ENCODE measurements around the gene MNX1. TPM values are rescaled to one million over a fixed set of nuclear protein-coding genes. Genes with fewer than 3 reads are reported as not detected.
A peak's percentile ranks its signal among the peaks of the same experiment; 100 is the strongest.

The MNX1 gene
- total RNA-seq, 2 donors from 2014 or later = 14.3 to 39.6 TPM

DNA sequence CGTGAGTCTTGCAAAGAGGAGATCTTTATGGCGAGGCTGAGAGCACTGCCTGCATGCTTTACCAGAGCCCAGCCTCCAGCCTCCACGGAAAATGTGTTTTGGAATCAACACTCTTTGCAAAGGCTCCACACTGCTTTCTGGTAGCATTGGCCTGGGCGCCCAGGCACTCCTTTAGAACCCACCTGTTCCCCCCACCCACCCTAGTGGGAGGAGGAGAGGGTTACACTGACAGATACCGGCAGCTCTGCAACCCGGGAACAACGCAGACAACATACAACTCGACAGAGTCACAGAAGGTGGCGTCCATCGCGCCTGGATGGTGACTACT lies 5.5 kb upstream of the MNX1 start:
- H3K4me1 ChIP-seq = peaks cover 37% of the 10 kb centered on the region
- no peaks in the 10 kb centered on the region for H3K9me3 ChIP-seq
- TF ChIP-seq POLR2A (IDR thresholded peaks at IDR 0.05) = no peak
- TF ChIP-seq, protein P1, sequence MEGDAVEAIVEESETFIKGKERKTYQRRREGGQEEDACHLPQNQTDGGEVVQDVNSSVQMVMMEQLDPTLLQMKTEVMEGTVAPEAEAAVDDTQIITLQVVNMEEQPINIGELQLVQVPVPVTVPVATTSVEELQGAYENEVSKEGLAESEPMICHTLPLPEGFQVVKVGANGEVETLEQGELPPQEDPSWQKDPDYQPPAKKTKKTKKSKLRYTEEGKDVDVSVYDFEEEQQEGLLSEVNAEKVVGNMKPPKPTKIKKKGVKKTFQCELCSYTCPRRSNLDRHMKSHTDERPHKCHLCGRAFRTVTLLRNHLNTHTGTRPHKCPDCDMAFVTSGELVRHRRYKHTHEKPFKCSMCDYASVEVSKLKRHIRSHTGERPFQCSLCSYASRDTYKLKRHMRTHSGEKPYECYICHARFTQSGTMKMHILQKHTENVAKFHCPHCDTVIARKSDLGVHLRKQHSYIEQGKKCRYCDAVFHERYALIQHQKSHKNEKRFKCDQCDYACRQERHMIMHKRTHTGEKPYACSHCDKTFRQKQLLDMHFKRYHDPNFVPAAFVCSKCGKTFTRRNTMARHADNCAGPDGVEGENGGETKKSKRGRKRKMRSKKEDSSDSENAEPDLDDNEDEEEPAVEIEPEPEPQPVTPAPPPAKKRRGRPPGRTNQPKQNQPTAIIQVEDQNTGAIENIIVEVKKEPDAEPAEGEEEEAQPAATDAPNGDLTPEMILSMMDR (IDR thresholded peaks at IDR 0.05) = no peak
- no peak for DNase-seq
- peaks cover 0 to 8% of the 10 kb centered on the region in 2 donors for H3K27me3 ChIP-seq
- H3K27ac ChIP-seq = no peak overlapping the region
- ATAC-seq = no peak
- H3K4me3 ChIP-seq = no peak overlapping the region
- 45 to 81% methylated on average over 11 of the region's 11 CpGs for WGBS, 2 donors
- intact Hi-C loops (cut with DNase I) = no loop called here
- H3K36me3 ChIP-seq (replicated peaks in 1 of 2; ENCODE audit: insufficient read depth in 1 of 2, low read depth in 2 of 2) = no peaks in the 10 kb centered on the region

DNA sequence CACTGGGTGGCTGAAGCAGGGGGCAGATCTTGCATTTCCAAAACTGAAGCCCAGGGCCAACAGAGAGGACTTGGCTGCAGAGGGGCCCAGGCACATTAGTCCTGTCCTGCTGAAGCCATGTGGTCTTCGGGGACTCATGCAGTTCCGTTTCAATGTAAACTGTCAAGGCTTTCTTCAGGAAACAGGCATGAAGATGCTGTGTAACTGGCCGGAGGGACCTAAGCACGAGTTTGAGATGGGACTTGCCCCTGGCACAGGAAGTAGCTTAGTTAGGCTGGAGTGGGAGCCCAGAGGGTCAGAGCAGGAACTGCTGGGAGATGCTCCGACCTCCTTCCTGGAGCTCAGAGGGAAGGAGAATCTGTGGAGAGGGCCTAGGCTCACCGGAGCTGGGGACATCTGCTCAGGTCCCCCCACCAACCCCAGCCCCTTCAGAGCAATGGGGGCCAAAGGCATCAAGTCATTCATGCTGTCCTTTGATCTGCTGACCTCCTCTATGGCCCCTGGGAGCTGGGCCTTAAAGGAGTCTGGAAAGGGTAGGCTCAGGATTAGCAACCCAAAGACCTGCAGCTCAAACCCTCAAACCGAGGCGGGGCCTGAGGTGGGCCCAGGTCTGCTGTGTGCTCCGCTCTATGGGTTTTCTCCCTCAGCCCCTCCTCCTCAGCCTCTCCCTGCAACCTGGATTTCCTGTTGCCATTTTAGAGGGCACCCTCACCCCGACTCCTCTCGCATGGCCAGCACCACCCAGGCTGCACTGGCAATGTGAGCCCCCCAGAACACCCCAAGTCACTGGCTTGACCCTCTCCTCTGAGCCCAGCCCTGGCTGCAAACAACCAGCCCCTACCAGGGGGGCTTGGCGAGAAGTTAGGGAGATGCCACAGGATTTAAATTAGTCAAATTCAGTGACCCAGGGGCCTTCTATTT lies 4.4 kb upstream of the MNX1 start:
- H3K4me3 ChIP-seq = no peak overlapping the region
- 72 to 75% methylated on average over 7 to 12 of the region's 12 CpGs for WGBS, 2 donors
- H3K36me3 ChIP-seq (replicated peaks in 1 of 2; ENCODE audit: insufficient read depth in 1 of 2, low read depth in 2 of 2) = no peaks in the 10 kb centered on the region
- no peak for TF ChIP-seq POLR2A (IDR thresholded peaks at IDR 0.05)
- TF ChIP-seq, protein P1 (IDR thresholded peaks at IDR 0.05) = no peak
- no peak overlapping the region for H3K27ac ChIP-seq
- H3K9me3 ChIP-seq = no peaks in the 10 kb centered on the region
- ATAC-seq (no peak), DNase-seq (no peak)
- peaks cover 33% of the 10 kb centered on the region for H3K4me1 ChIP-seq
- no peaks in the 10 kb centered on the region for H3K27me3 ChIP-seq
- intact Hi-C loops (cut with DNase I) = no loop called here

DNA sequence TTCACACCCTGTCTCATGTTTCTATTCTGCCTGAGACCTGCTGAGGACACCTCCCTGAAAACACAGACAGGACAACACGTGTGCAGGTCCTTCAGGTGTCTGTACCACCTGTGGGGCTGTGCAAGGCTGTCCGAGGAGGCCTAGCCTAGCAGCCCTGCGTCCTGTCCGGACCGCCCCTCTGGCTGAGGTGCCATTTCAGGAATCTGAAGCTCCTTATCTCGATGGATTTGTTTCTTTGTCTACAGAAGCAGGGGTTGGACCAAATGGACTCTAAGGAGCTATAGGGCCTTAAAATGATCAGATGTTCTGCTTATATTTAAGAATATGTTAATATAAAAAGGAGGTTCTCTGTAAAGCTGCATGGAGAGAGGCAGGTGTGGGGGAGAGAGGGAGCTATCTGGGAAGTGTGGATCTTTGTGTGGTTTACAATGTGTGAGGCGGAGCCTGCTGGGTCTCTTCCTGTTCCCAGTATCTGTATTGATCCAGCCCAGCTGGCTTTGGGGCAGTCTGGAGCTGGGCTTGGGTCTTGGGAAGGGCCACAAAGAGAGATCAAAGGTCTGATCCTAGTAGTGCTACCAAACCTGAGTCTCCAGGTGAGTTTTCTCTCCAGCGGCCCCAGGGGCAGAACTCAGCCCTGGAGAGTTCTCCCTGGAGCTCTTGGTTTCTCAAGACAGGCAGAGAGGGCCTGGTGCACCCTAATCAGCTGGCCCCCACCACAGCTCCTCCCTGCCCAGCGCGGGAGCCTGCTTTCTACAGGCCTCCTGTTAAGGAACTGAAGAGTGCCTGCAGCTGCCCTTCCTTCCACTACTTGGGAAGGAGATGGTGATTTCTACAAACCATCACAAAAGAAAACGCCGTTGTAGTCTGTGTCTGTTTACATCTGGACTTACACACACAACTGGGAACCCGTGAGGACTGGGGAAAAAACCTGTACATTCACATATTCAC lies 3.4 kb upstream of the MNX1 start:
- intact Hi-C loops (cut with DNase I) = no loop called here

DNA sequence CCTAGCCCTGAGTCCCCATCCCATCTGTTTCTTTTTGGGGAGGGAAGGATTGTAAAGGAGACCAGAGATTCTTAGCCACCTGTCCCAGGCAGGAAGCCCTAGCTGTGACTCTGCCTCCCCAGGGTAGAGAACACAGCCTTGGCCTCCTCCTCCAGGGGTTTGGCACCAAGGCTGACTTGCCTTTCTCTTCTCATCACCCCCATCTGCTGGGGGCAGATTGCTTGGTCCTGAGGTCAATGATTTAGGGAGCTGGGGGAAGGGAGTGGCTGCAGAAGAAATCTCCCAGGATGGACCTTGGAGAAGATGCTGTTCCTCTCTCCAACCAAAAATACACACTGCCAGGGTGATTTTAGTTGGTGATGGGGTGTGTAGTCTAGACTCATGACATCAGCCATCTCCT lies 2.6 kb upstream of the MNX1 start:
- Histone ChIP-seq H3K4me1 (peaks cover 36% of the 10 kb centered on the region), H3K27ac (no peak overlapping the region), H3K36me3 (replicated peaks in 1 of 2; ENCODE audit: insufficient read depth in 1 of 2, low read depth in 2 of 2) (no peaks in the 10 kb centered on the region), H3K27me3 (no peaks in the 10 kb centered on the region), H3K9me3 (no peaks in the 10 kb centered on the region), H3K4me3 (no peak overlapping the region)
- intact Hi-C loops (cut with DNase I) = no loop called here
- DNase-seq = no peak
- TF ChIP-seq, protein P1 (IDR thresholded peaks at IDR 0.05) = no peak
- no peak for TF ChIP-seq POLR2A (IDR thresholded peaks at IDR 0.05)
- ATAC-seq = no peak

More for the DNA sequence above, 3.4 kb upstream of the MNX1 start:
- Histone ChIP-seq H3K27ac (peak overlapping the region in 3 of 4 donors; percentile 36 to 60 (median 50)), H3K27me3 (no peaks in the 10 kb centered on the region), H3K4me3 (no peak overlapping the region), H3K36me3 (replicated peaks in 1 of 2; ENCODE audit: insufficient read depth in 1 of 2, low read depth in 2 of 2) (no peaks in the 10 kb centered on the region), H3K9me3 (no peaks in the 10 kb centered on the region), H3K4me1 (peaks cover 30% of the 10 kb centered on the region)
- DNase-seq (no peak), ATAC-seq (no peak)
- WGBS, 2 donors = 43 to 51% methylated on average over 12 to 13 of the region's 13 CpGs
- TF ChIP-seq POLR2A (IDR thresholded peaks at IDR 0.05) = no peak
- TF ChIP-seq, protein P1 (IDR thresholded peaks at IDR 0.05) = no peak

Measured in body of pancreas (tissue), 4 donors.